Left kidney (tissue), 2 donors: ENCODE results near the gene UBE2J2. TPM values are rescaled to one million over a fixed set of nuclear protein-coding genes. Genes with fewer than 3 reads are reported as not detected.

ENCODE experiments used
- DNase-seq: peaks from one replicate; pipeline ENCODE4 v3.0.0-alpha.2; 2013
- polyA plus RNA-seq: library from polyadenylated mRNA; unstranded; fragments of 120-200 nt; gene quantifications from one replicate; pipeline ENCODE4 v1.2.1, GENCODE V29; 2013; ENCODE audit not compliant: insufficient read length

UBE2J2 gene
- polyA plus RNA-seq, 1 donor, result 55.7 TPM

DNA sequence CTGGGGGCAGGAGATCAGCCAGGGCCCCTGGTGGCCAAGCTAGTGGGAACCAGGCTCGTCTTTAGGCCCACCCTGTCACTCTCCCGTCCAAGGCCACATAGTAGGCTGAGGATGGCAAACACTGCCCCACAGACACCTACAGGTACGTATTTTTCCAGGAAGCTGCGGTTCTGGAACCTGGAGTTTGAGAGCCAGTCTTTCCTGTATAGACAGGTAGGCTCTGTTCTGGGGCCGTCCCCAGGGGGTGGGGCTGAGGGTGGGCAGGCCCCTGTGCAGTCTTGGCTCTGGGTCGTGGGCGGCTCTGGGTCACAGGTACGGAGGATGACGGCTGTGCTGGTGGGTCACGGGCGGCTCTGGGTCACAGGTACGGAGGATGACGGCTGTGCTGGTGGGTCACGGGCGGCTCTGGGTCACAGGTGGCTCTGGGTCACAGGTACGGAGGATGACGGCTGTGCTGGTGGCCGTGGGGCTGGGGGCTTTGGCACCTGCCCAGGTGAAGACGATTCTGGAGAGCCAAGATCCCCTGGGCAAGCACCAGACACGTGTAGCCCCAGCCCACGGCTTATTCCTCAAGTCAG lies 36.9 kb upstream of the UBE2J2 start:
- no peak for DNase-seq

DNA sequence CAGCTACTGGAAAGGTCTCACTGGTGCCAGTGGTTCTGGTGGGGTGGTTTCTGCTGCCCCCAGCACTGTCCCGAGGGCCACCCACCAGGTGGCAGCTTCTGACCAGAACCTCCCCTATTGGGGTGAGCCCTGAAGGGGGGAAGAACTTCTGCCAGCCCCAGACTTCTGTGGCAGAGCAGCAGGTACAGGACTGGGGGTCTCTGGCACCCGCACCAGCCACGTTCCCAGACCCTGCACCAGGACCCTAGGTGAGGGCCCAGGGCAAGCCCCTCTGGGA lies 36.4 kb upstream of the UBE2J2 start:
- no peak for DNase-seq

DNA sequence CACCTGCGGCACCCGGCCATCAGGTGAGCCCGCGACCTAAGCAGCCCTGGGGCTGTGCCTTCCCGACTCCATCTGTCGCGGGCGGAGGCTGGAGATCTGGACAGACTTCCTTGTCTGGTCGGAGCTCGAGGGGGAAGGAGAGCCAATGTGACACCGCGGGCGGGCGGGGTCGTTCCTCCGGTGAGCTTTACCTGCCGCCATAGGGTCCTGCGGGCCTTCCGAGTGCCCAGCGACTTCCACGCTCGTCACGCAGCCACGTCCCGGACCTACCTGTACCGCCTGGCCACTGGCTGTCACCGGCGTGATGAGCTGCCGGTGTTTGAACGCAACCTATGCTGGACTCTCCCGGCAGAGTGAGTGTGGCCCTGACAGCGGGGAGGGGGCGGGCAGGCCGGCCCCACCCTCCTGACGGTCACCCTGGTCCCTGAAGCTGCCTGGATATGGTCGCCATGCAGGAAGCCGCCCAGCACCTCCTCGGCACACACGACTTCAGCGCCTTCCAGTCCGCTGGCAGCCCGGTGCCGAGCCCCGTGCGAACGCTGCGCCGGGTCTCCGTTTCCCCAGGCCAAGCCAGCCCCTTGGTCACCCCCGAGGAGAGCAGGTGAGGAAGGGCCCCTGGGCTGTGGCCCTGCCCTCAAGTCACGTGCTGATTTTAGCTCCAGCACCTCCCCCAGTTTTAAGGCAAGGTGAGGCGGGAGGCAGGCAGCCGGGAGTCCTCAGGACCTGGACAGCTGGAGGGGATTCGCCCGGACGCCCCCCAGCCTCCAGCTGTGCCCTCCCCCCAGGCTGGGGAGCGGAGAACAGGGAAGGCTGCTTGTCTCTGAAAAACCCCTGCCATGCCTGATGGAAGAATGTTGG lies 35.8 kb upstream of the UBE2J2 start:
- DNase-seq, result no peak

DNA sequence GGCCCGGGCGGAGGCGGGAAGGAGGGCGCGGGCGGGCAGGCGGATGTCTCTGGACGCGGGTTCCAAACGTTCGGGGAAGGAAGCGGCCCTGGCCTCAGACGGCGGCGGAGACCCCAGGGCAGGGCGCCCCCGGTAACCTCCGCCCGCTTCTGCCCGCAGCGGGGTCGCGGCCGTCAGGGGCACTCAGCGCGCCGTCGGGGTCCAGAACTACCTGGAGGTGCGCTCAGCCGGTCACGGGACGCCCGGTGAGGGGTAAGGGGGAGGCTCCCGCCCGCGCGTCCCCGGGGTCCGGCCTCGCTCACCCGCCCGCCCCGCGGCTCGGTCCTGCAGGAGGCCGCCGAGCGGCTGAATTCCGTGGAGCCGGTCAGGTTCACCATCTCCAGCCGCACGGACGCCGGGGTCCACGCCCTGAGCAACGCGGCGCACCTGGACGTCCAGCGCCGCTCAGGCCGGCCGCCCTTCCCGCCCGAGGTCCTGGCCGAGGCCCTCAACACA lies 35.1 kb upstream of the UBE2J2 start:
- no peak for DNase-seq

DNA sequence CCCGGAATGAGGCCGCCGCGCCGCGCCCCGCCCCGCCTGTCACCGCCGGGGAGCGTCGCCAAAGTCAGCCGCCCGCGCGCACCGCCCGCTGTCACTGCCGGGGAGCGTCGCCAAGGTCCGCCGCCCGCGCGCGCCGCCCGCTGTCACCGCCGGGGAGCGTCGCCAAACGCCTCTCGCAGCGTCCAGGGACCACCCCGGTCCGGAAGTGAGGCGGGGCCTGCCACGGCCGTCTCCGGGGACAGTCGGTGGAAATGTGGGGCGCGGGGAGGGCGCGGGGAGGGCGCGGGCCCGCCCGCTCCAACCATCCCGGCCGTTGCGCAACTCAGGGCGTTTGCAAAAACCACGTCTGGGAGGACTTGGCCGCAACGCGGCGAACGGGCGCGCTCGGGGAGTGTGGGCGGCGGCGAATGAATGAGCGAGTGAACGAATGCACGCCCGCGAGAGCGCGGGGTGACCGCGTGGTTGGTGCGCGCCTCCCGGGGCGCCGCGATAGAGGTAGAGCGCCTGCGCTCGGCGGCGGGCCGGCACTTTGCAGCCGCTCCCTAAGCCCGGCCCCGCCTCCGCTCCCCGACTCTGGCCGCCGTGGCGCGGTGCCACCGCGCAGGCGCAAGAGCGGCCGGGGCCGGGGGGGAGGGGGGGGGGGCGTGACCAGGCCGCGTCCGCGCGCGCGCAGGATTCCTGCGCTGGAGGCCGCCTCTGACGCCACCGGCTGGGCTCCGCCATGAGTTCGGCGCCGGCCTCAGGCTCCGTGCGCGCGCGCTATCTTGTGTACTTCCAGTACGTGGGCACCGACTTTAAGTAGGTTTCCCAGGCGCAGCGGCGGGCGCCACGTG lies 34.5 kb upstream of the UBE2J2 start, which contains the start of the genes ACAP3 and PUSL1:
Gene ACAP3, minus strand, starts transcription at position 8 of the 833 bp plus-strand sequence. CDS start 115 bp downstream, outside the sequence.
Gene PUSL1, plus strand, starts transcription at position 675 of the 833 bp plus-strand sequence. Its CDS starts 47 bp downstream, at position 722.
- DNase-seq, result peak; percentile 86

DNA sequence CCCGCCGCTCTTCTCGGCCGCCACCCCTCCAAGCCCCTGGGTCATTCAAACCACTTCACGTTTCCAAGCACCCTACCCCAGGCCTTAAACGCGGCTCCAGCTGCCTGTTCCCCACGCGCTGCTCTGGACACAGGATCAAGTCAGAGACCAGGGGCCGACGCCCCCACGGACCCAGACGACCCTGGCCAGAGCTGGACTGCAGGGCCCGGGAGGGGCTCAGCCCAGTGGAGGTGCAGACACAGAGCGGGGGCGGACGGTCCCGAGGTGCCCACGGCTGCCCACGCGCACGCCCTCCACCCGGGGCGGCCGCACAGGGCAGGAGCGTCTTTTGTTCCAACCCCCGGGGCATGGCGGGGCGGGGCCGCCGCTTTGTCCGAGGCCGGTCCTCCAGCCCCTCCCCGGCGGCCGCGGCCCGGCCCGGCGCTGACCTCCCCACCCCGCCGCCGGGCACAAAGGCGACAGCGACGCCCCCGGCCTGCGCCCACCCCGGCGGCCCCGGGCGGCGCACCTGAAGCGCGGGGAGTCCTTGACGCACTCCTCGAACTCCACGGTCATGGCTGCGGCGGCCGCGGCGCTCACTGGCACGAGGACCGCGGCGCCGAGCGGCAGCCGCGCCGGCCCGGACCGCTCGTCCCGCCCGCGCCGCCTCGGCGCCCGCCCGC lies 33.7 kb upstream of the UBE2J2 start:
- no peak for DNase-seq

DNA sequence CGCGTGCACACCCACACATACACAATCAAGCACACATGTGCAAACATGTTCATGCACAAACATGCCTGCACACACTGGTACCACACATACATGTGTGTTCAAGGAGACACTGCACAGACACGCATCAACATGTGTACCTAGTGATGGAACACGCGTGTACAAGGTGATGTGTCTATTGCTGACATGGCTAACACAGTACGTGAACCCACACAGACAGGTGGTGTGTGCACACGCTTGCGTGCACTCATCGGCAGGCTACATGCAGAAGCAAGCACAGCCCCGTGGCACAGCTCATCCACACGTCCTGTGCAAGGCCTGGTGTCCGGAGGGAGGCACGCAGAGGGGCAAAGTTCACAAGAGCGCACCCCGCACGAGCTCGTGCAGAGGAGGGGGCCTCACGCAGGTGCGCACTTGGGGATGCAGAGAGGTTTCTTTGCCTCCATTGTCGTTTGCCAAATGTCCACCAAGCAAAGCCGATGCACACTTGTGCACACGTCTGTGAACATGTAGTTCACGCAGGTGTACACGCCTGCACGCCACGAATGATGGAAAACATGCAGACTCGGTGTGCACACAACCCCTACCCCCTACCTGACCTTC lies 33.1 kb upstream of the UBE2J2 start:
- DNase-seq, result no peak

DNA sequence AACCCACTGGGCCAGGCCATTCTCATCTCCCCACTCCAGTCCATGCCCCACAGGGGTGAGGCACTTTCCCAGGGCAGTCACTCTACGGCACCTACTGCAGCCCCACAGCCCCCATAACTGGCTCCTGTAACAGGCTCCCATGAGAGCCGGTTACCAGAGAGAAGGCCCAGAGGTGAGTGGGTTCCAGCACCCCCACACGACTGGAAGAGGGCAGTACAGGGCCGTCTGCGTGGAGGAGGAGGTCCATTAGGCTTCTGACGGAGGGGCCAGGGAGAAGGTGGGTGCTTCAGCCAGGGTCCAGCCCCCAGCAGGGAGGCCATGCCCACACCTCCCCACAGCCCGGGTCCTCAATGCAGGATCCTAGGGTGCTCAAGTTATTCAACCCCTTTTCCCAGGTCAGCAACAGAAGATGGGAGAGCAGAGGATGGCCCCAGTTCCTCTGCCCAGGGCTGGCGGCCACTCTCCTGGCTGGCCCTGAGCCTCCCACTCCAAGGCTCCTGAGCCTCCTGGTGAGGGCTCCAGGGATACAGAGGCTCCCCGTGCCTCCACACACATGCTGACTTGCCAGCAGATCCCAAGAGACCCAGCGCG lies 32.5 kb upstream of the UBE2J2 start:
- DNase-seq, result no peak

DNA sequence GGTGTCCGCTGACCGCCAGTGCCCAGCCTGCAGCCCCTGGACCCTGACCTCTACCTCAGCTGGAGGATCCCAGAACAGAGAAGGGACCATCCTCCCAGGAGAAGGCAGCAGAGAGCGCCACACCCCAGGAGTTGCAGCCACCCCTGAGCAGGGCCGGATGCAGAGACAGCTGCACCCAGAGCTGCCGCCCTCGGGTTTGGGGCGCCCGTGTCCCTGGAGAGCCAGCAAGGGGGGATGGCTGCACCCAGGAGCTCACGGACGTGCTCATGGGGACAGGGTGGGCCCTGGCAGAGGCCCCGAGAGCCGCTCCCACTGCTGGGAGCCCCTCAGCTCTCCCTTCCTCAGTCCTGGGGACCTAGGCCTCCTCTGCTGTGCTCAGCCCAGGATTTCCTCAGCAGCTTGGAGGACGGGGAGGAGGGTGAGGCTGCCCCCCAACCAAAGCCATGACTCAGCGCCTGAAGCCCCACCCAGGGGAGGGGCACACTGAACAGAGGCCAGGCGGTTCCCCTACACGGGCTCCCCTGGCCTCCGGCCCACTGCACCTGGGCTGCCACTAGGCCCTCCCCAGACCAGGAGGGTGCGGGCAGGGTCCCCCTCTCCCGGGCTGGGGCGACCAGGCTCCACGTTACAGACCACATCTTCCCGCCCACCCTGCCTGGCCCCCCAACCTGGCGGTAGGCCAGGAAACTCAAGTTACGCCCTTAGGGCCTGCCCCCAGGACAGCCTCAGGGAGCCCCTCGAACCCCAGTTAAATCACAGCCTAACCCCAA lies 31.8 kb upstream of the UBE2J2 start:
- no peak for DNase-seq

DNA sequence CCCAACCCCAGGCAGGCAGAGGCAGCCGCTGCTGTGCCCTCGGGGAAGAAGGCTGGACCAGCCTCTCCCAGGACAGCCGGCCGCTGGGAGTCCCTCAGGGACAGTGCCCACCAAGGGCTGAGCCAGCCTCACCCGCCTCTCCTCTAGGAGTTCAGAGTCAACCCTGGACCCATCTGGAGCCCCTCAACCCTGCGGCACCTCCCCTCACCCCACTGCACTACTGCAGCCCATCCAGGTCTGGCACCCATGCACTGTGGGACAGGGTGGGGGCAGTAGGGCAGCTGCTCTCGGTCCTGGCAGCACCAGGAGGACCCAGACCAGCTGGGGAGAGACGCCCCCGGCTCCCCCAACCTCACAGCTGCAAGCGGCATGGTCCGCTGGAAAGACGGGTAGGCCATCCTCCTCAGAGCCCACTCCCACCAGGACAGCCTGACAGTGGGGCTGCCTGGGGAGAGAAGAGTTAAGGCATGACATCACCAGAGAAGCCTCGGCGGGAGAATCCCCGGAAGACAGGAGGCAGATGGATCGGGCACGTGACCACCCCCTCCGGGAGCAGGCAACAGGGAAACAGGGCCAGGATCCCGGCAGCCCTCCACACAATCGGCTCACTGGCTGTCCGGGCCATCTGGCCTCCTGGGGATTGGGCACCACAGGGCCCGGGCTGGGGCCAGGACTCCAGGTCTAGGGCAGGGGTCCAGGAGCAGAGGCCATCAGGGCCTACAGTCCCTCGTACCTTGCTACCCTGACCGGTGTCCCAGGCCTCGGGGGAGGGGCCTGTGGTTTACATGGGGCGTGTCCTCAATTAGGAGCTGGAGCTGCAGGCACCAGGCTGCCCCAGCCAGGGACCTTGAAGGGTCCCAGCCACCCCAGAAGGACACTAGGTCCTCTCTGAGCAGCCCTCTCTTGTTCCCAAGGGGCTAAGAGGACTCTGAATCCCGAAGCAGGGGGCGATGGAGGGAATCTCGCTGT lies 31.0 kb upstream of the UBE2J2 start:
- DNase-seq, result peak; percentile 53

DNA sequence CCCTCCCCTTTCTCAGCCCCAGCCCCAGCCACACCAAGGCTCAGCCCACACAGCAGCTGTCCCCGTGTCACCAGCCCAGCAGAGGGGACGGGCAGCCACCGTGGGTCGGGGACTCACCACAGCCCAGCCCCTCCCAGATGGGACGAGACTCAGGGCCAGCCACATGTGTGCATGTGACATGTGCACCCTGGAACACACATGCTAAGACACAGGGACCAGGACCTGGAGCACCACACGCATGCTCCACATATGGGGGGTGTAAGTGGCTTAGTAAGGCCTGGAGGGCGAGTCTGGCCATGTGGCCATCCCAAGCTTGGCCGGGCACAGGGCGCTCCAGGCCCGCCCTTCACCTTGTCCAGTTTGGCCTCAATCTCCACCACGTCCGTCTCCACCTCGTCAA lies 30.1 kb upstream of the UBE2J2 start:
- no peak for DNase-seq

DNA sequence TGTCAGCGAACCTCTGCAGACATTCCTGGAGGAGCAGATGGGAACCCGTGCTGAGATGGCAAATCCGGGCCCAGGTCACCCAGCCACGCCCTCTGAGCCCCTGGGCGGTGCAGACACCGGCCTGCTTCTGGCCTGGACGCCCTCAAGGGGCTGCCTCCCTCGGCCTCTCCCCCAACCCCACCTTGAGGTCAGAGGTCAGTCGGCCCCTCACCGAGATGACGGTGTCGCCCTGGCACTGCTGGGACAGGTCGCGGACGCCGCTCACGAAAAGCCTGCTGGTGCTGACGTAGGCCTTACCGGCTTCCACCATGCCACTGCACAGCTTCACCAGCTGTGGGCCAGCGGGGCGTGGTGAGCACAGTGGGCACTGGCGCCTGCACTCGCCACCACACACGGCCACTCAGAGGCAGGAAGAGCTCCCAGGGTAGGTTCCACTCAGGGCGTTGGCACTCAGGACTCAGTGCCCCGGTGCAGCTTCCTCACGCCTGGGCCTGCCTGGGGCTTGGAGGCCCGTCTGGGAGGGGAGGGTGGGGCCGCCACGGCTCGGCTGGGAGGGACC lies 29.4 kb upstream of the UBE2J2 start:
- no peak for DNase-seq

DNA sequence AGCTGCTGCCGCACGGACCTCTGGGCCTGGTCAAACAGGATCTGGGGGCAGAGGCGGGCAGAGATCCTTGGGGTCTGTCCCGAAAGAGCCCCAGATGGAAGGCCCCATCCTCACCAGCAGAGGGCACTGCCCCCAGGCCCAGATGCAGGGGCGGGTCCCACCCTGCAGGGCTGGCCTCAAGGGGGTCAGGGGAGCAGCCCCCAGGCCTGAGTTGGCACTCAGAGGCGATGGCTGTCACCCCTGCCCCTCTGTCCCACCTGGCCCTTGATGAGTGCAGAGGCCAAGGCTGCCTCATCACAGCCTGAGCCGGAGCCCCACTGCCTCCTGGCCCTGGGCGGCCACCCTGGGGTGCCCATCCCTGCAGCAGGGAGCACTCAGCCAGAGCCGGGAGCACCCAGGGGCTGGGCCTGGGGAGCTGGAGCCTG lies 28.4 kb upstream of the UBE2J2 start:
- DNase-seq, result no peak

DNA sequence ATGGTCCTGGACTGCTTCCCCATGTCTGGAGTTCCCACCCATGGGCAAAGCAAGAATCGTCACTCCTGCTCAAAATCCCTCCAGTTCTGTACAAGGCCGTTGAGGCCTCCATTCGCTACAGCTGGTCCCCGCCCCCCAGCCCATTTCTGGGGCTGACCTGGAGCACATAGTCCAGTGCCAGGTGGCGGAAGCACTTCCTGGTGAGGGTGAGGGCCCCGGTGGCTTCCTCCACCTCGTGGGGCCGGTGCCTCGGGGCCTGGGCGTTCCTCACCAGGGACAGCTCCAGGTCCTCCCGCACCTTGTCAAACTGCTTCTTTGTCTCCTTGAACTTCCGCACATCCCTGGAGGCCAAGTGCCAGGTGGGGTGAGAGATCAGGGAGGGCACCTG lies 26.7 kb upstream of the UBE2J2 start:
- DNase-seq, result no peak

DNA sequence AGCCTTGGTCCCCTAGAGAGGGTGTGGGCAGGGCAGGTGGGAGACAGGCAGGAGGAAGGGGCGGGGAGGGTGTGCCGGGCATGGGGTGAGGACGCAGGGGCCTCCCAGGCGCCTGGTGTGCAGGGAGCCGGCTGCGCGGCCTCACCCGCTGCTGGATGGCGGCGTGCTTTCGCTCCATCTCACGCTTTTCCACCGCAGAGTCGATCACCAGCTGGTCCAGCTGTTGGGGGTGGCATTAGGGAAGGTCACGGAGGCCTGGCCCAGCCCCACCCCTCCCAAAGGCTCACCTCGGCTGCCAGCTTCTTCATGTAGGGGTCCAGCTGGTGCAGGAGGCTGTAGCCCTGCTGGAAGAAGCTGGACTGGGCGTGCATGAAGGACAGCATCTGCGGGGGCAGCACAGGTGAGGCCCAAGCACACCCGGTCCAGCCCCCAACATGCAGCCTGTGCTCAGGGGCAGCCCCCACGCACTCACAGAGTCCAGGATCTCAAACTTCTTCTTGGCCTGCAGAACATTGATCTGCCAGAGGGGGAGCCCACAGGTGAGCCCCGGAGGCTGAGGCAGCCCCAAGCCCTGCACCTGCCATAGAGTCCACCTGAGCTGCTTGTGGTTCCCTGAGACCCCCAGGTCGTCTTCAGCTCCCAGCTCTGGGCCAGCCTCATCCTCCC lies 26.2 kb upstream of the UBE2J2 start:
- no peak for DNase-seq

DNA sequence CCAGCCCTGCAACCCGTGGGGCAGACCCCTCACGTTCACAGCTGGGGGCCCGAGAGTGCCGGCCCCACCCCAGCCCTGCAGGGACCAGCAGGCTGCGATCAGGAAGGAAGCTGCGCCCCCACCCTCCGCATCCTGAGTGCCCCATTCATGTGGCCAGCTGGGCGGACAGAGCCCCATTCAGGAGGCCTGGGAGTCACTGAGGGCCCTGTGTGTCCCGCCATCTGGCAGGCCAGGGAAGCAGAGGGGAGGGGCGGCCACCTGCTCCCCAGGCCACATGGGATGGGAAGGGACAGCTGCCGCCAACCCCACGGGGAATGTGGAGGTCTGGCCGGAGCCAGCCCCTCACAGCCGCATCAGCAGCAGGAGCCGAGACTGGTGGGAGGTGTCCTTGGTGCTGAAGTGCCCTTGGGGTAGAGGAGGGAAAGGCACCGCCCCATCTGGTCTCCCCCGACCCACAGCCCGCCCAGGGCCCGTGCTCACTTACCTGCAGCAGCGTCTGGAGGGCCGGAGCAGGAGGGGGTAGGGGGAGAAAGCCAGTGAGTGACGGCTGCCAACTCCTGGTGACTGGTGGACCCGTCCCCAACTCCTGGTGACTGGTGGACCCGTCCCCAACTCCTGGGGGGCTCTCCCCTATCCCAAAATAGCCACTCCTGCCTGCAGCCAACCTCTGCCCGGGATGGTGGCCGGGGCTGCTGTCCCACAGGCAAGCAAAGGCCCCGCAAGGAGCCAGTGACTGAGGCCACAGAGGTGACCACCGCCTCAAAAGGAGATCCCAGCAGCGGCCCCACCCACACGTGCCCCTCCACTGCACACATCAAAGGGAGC lies 25.4 kb upstream of the UBE2J2 start:
- DNase-seq, result no peak

DNA sequence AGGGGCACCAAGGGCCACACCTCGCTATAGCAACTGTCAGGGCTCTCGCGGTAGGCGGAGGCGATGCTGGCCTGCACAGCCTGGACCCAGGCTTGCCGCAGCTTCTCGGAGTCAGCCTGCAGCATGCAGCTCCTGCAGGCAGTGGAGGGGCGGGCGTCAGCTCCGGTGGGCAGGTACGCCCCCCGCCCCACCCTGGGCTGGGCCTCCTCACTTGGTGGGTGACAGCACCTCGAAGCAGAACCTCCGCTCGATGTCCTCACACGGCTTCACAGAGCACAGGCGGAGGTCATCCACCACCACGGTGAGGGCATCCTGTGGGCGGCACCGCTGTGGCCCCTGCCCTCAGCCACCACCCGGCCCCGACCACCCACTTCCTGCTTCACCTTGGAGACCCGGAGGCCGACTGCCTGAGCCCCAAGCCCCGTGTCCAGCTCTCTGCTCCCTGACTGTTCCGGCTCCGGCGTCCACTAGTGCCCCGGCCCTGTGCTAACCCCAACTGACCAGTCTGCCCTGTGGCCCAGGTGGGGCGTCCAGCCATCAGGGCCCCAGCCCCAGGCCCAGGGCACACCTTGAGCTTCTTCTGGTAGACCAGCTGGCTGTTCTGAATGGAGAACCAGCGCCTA lies 24.3 kb upstream of the UBE2J2 start:
- no peak for DNase-seq
